RPMI8226 (cell line): ENCODE data around the gene MCF2L.
"Not testable (repeated sequence)": the region's sequence is repeated elsewhere in the genome, so short reads cannot be mapped to it uniquely, and the experiment has no call there.

Experiments used
- DNase-seq: peaks from one replicate; pipeline ENCODE4 v3.0.0-alpha.2; 2015

MCF2L gene

DNA sequence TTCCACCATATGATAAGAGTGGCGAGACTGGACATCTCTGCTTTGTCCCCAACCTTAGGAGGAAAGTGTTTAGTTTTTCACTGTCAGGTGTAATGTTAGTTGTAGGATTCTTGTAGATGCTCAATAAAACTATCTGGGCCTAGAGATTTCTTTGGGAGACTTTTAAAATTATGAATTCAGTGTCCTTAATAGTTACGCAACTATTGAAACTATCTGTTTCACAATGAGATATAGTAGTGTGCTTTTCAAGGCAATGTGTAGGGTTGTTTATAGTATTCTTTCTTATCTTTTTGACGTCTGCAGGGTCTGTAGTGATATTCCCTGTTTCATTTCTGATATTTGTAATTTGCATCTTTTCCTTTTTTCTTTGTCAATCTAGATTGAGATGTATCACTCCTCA, 103.4 kb downstream of the MCF2L start:
- DNase-seq: no peak

DNA sequence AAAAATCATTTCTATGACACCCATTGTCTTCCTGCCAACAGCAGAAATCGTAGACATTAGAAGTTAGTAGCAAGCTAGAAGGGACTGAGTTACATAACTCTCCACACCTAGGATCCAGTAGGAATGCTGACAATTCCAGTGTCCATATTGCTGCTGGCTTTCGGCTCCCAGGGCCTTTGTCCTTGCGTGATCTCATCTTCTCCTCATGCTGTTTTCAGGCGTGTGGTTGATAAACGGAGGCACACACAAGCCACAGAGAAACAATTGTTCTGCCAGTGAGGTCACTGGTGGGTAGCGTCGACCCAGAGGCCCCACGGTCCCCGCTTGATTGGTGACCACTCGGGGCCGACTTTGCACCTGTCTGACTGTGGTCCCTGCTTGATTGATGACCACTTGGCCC, 104.9 kb downstream of the MCF2L start:
- DNase-seq: no peak

DNA sequence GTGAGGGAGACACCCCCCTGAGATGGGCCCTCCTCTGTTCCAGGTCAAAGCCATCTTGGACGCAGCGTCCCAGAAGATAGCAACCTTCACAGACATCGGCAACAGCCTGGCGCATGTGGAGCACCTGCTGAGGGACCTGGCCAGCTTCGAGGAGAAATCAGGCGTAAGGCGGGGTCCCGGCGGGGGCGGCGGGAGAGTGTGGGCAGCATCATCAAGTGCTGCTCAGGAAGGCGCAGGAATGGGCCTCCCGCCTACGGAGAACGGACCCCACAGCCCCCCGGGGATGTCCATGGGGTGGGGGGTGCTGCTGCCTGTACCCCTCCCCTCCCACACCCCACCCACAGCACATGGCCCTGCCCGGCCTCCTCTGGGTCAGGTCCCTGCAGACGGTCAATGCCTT, 105.4 kb downstream of the MCF2L start:
- DNase-seq: no peak

DNA sequence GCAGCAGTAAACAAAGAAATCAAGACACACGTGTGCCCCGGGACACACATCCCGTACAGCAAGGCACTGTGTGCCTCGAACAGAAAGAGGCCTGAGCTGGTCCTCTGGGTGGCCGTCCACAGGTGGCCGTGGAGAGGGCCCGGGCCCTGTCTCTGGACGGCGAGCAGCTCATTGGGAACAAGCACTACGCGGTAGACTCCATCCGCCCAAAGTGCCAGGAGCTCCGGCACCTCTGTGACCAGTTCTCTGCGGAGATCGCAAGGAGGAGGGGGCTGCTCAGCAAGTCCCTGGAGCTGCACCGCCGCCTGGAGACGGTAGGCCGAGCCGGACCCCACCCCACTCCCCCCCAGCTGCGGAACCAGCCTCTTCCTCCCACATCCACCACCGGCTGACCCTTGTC, 105.9 kb downstream of the MCF2L start:
- DNase-seq: no peak

DNA sequence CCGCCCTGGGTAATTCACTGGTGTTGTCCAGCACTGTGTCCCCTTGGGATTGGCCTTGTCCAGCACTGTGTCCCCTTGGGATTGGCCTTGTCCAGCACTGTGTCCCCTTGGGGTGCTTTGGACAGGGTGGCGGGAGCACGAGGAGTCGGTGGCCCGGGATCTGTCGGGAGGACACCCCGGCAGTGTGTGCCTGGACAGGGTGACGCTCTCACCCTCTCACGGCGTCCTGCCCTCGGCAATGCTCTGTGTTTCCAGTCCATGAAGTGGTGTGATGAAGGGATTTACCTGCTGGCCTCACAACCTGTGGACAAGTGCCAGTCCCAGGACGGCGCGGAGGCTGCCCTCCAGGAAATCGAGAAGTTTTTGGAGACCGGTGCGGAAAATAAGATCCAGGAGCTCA, 106.7 kb downstream of the MCF2L start:
- no peak for DNase-seq

DNA sequence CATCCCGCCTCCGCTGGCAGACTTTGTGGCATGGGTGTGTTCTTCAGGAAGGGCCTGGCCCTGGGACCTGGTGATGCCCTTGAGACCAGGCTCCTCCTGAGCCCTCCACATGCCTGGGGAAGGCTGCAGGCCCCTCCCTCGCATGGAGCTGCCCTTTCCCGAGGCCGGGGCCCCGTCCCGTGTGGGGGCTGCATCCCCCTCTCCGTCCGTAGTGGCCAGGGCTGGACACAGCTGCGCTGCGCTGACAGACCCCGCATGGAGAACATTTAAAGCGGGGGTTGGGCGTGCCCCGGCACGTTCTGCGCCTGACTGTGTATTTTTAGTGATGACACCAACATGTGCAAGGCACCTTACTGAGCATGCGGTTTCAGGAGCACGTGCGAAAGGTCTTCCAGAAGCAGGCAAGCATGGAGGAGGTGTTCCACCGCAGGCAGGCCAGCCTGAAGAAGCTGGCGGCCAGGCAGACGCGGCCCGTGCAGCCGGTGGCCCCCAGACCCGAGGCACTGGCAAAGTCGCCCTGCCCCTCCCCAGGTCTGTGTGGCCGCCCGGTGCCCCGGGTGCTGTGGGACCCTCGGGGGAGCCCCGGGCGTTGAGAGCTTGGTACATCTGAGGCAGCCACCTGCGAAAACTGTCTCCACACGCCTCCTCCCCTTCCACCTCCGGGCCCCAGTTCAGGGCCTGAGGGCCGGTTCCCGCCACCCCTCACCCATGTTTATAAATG, 107.8 kb downstream of the MCF2L start:
- no peak for DNase-seq

DNA sequence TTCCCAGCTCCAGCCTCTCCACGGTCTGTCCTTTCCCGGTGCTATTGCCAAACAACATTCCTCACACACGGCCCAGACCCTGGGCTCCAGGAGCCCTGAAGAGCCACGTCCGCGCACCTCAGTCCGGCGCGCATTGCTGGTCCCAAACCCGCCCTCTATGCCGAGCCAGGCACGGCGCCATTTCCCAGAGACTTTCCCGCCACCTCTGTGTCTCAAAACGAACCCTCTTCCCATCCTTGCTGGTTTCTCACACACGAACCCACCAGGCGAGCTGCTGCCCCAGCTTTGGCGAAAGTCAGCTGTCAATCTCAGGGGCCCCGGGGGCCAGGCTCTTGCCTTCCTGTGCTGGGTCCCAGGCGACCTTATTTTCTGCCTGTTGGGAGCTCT, 108.5 kb downstream of the MCF2L start:
- DNase-seq: no peak

DNA sequence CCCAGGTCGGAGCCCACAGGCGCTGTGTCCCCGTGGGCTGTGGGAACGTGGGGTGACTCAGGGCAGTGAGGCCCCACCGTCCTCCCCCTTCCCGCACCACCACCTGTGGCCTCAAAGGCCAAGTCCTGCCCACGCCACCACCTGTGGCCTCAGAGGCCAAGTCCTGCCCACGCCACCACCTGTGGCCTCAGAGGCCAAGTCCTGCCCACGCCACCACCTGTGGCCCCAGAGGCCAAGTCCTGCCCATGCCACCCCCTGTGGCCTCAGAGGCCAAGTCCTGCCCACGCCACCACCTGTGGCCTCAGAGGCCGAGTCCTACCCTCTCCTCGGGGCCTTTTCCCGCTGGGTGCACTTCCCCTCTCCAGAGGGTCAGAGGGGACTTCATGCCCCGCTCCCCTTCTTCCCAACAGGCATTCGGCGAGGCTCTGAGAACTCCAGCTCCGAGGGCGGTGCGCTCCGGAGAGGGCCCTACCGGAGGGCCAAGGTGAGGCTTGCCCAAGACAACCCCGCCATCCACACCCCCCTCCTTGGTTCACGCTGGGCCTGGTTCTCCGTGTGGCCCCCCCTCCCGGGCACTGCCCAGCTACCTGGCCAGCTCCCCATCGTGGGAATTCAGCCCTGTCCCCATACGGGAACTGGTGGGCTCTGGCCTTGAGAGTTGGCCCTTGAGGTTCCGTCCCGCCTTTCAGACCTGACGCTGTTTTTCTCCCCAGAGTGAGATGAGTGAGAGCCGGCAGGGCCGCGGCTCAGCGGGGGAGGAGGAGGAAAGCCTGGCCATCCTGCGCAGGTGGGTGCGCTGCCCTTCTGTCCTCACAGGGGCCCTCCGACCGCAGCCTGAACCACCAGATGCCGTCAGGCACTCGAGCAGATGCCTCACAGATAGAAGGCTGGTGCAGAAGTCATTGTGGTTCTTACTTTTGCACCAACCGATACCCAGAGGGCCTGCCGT, 109.2 kb downstream of the MCF2L start:
- no peak for DNase-seq

DNA sequence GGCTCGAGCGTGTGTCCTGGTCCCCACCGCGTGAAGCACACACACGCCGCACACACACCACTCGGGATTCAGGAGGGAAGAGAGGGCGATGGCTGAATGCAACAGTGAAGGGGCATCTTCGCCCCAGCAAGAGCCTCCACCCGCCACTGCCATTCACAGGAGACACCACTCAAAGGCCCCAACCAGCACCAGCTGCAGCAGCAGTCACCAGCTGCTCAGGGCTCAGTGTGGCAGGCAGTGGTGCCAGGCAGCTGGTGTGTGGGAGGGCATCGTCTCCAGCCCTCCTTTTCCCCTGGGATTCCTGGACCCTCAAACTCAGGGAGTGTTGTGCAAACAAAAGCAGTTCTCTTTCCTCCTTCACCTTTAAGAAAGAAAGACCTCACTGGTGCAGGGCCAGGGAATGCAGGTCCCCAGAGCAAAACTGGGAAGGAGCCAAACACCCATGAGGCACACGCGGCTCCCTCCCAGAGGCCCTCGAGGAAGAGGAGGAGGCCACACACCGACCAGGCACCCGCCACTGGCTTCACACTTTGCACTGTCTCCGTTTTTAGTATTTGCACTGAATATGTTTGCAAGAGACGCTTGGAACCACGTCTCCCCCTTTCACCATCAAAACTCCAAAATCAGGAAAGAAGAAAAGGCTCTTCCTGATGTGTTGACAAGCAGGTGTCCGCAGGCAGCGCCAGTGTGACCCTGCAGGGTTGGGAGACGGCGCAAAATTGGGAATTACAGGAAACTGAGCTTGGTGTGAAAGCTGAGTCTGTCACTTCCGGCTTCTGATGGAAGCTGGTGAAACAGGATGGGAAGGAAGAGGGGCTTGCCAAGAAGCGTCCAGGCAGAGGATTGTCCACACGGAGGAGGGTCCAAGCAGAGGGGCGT, 110.1 kb downstream of the MCF2L start:
- no peak for DNase-seq

DNA sequence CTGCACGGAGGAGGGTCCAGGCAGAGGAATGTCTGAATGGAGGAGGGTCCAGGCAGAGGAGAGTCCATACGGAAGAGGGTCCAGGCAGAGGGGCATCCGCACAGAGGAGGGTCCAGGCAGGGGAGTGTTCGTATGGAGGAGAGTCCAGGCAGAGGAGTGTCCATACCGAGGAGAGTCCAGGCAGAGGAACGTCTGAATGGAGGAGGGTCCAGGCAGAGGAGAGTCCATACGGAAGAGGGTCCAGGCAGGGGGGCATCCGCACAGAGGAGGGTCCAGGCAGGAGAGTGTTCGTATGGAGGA, 110.7 kb downstream of the MCF2L start:
- DNase-seq: not testable (repeated sequence)

DNA sequence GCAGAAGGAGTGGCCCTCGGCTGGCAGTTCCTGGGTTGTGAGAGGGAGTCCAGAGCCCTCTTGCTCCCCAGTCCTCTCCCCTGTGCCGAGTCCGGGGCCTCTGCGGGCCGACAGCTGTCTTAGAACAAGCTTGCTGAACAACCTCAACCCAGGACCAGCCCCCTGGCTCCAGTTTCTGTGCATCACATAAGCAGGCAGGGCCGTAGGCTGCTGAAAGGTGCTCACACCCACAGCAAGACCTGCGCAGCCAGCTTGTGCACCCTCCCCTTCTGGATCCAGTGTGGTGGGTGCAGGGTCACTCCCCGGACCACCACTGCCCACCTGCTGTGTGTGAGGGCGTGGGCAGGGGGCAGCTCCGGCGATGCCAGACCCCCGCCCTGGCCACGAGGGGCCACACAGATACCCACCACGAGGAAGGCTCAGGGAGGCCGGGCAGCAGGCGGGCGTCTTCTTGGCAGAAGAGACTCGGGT, 111.4 kb downstream of the MCF2L start:
- DNase-seq: no peak

DNA sequence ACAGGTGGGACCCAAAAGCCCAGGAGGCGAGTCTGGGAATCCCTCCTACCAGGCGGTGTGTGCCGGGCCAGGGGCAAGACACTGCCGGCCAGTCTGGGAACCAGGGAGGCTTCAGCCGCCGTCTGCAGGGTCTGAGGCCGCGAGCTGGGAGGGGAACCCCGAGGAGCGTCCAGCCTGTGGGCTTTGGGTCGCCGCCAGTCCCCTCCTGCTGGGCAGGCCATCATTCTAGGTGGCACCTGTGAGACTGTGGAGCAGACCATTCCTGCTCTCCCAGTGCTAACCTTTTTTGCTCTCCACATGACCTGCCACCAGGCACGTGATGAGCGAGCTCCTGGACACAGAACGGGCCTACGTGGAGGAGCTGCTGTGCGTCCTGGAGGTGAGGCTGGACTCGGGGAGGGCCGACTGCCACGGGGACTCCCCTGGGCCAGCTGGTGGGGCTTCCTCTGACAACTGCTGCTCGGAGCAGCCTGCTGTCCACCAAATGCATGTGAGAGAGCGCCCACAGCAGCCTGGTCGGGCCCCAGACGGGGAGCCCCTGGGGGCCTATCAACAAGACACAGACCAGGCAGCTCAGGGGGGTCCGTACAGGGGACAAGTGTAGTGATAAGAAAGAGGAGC, 112.0 kb downstream of the MCF2L start:
- no peak for DNase-seq

DNA sequence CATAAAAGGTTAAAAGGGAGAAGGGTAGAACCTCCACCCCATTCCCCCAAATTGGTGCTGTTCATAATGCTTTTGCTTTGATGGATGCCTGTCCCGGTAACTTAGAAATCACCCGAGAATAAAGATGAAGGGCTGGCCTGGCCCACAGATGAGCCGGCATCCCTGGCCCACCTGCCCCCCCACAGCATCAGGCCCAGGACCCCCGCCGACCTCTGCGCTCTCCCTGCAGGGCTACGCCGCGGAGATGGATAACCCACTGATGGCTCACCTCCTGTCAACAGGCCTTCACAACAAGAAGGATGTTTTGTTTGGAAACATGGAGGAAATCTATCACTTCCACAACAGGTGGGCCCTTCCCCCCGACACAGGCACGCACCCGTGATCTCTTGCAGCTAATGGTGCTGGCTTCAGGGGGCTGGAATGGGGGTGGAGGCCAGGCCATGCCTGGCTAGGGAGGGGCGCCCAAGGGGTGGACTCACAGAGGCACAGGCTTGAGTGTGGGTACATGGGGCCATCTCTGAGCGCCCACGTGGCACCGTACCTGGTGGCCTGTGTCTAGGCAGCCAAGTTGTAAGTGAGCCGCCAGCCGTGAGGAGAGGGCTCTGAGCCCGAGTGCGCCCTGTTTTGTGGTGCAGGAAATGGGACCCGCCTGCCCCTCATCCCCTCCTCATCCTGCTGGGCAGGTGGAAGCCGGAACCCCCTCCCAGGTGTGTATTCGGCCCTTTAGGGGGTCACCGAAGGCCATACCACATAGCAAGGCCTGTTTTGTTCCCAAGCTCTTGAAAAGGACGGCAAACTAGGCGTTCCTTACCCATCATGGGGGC, 113.4 kb downstream of the MCF2L start:
- no peak for DNase-seq

DNA sequence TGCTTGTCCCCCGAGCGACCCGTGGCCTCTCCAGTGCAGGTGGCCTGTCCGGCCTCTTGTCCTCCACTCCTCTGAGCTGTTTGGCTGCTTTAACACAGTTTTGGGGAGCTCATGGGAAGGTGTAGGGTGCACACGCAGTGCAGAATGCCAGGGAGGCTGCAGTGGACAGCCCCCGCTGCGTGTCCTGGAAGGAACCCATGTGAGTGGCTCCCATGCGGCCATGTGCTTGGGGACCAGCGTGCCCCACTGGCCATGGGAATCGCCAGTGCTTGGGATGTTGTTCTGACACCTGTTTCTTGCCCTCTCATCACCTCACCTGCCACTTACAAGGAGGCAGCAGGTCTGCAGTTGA, 114.0 kb downstream of the MCF2L start:
- no peak for DNase-seq

DNA sequence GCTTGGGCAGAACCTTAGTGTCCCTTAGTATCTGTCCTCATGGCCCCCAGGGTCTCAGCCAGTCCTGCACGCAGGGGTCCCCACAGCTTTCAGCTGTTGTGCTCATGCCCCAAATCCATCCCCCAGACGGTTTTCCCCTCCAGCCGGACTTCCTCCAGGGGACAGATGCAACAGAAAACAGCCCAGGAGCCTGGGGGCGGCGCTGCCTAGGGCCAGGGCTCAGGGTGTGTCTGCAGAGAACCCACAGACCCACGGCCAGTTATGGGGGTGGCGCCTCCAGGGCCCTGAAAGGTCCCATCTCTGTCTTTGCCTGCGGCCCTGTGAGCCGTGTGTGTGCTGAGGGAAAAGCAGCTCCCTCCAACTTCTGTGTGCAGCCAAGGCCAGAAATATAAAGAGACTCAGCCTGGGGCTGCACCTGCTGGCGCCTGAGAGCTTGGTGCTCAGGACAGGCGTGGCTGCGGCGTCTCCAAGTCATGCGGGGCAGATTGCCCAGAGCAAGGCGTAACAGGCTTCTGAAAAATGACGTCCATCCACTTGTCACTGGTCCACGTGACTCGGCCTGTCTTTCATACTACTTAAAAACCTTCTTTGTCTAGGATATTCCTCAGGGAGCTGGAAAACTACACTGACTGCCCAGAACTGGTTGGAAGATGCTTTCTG, 114.5 kb downstream of the MCF2L start:
- DNase-seq: no peak

DNA sequence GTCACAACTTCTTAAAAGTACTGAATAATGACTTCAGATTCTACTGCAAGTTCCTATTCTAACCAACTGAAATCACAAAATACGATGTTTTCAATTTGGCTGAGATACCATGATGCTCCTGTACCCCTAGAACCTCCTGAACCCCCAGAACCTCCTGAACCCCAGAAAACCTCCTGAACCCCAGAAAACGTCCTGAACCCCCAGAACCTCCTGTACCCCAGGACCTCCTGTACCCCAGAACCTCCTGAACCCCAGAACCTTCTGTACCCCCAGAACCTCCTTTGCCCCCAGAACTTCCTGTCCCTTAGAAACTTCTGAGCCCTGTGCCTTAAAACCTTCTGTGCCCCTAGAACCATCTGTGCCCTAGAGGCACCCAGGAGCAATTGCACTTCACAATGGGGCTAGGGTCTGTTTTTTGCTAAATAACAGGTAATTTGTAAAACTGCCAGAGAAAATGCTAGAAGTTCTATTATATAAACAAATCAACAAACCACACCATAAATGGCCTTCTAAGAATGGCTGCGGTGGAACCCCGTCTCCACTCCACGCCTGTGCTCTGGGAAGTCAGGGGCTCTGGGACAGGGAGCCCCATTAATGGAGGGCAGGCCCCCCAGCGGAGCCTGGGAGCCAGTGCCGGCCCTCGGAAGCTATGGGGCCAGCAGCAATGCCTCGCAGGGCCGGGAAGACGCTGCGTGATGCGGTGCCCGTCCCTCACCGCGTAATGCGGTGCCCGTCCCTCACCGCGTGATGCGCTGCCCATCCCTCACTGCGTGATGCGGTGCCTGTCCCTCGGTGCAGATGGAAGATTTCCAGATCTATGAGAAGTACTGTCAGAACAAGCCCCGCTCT, 115.3 kb downstream of the MCF2L start:
- DNase-seq: no peak

DNA sequence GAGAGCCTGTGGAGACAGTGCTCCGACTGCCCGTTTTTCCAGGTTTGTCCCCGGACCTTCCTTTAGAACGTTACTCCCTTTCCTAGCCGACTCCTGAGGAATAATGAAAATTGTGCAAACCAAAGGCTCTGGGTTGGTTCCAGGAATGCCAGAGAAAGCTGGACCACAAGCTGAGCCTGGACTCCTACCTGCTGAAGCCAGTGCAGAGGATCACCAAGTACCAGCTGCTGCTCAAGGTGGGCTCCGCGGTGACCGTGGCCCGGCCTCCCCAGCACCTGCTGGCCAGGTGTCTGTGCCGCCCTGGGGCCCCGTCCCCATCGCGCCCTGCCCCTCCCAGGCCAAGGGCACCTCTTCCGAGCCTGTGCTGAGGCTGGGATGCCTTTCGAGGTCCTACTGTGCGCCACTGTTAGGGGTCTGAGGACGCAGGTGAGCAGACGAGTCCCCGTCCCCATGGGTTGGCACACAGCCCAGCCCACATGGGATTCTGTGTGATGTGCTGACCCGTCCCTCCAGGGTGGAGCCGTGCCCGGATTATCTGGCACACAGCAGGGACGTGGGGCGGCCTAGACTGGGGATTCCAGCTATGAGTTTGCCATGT, 116.0 kb downstream of the MCF2L start:
- DNase-seq: no peak

DNA sequence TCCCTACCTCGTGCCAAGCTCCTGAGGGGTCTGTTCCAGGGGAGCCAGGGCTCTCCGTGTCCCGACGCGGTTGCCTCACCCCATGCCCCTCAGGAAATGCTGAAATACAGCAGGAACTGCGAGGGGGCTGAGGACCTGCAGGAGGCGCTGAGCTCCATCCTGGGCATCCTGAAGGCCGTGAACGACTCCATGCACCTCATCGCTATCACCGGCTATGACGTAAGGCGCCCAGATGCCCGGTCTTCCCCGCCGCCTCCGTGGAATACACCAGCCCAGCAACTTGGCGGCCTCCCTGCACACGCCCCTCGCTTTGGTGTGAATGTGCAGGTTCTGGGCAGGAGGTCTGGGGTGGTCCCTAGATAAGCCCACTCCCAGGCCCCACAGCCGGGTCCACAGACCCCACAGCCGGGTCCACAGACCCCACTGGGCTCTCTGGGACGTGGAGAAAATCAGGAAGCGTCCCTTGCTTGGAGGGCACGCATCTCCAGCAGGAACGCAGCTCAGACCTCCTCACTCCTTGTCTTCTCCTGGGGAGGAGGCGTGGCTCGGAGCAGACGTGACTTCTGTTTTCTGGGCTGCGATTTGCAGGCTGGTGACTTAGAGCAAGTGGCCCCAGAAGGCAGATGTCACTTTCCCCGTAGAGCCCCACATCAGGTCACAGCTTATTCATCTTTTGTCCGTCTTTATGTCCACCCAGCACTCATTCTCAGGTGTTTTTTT, 117.2 kb downstream of the MCF2L start:
- DNase-seq: no peak
